Liver (tissue), 9 donors: ENCODE results near the gene SLC39A12. TPM values are rescaled to one million over a fixed set of nuclear protein-coding genes. Genes with fewer than 3 reads are reported as not detected.
"Not testable (repeated sequence)": the region's sequence is repeated elsewhere in the genome, so short reads cannot be mapped to it uniquely, and the experiment has no call there.

Experiments used
- DNase-seq: peaks from one replicate; pipeline ENCODE4 v3.0.0-alpha.2; 2017; ENCODE audit warnings: low spot score
- H3K27ac ChIP-seq, 2 donors: one replicate each; pipeline ENCODE4 v1.7.0; 2013; ENCODE audit warnings: inconsistent platforms in 2 of 2, low read length in 2 of 2, control low read depth in 1 of 2, low read depth in 1 of 2, mild to moderate bottlenecking in 1 of 2
- H3K27me3 ChIP-seq, 4 donors: one replicate each; pipeline versions ENCODE4 v1.6.1 to v1.7.0; 2013; ENCODE audit warnings: low read length in 3 of 4, inconsistent platforms in 1 of 4, mild to moderate bottlenecking in 1 of 4, moderate library complexity in 1 of 4; ENCODE audit not compliant: control insufficient read depth in 4 of 4, insufficient read depth in 4 of 4
- H3K36me3 ChIP-seq, 4 donors: one replicate each; pipeline versions ENCODE4 v1.6.1 to v1.7.0; 2013; ENCODE audit warnings: low read length in 3 of 4, mild to moderate bottlenecking in 3 of 4, low read depth in 1 of 4, moderate library complexity in 1 of 4; ENCODE audit not compliant: control insufficient read depth in 4 of 4, insufficient read depth in 3 of 4
- H3K4me1 ChIP-seq, 4 donors: one replicate each; pipeline versions ENCODE4 v1.6.1 to v1.7.0; 2013; ENCODE audit warnings: low read length in 3 of 4, mild to moderate bottlenecking in 3 of 4, moderate library complexity in 1 of 4; ENCODE audit not compliant: control insufficient read depth in 4 of 4, insufficient read depth in 4 of 4
- H3K4me3 ChIP-seq, 3 donors: one replicate each; pipeline versions ENCODE4 v1.6.1 to v1.7.0; 2013; ENCODE audit warnings: low read length in 3 of 3, control low read depth in 1 of 3, low read depth in 1 of 3, mild to moderate bottlenecking in 1 of 3
- H3K9ac ChIP-seq, 2 donors: one replicate each; pipeline ENCODE4 v1.7.0; 2013; ENCODE audit warnings: low read length in 2 of 2, mild to moderate bottlenecking in 2 of 2, moderate library complexity in 2 of 2, control low read depth in 1 of 2, low read depth in 1 of 2
- H3K9me3 ChIP-seq, 4 donors: one replicate each; pipeline versions ENCODE4 v1.6.1 to v1.7.0; 2013; ENCODE audit warnings: low read length in 3 of 4; ENCODE audit not compliant: control insufficient read depth in 4 of 4
- EGR1 ChIP-seq, 2 donors: IDR thresholded peaks; 2 replicates each; pipeline ENCODE4 v1.6.1; 2016 to 2018; ENCODE audit warnings: antibody characterized with exemption in 2 of 2, low read depth in 2 of 2
- FOXA1 ChIP-seq: IDR thresholded peaks from 2 replicates; pipeline ENCODE4 v1.6.1; 2016; ENCODE audit warnings: antibody characterized with exemption
- GABPA ChIP-seq, 2 donors: IDR thresholded peaks in 1 of 2; conservative IDR thresholded peaks in 1 of 2; 2 replicates each; pipeline ENCODE4 v1.6.1; 2016; ENCODE audit warnings: antibody characterized with exemption in 2 of 2, mild to moderate bottlenecking in 1 of 2, moderate library complexity in 1 of 2
- HNF4A ChIP-seq, 2 donors: conservative IDR thresholded peaks; 2 replicates each; pipeline ENCODE4 v1.6.1; 2016; ENCODE audit warnings: antibody characterized with exemption in 2 of 2, mild to moderate bottlenecking in 2 of 2
- HNF4G ChIP-seq: IDR thresholded peaks from 2 replicates; pipeline ENCODE4 v1.6.1; 2016; ENCODE audit warnings: antibody characterized with exemption
- JUND ChIP-seq, 2 donors: IDR thresholded peaks; 2 replicates each; pipeline ENCODE4 v1.6.1; 2016; ENCODE audit warnings: antibody characterized with exemption in 2 of 2
- MAX ChIP-seq: IDR thresholded peaks from 2 replicates; pipeline ENCODE4 v1.6.1; 2016; ENCODE audit warnings: antibody characterized with exemption
- NR2F2 ChIP-seq: IDR thresholded peaks from 2 replicates; pipeline ENCODE4 v1.6.1; 2016; ENCODE audit warnings: antibody characterized with exemption
- RXRA ChIP-seq, 2 donors: IDR thresholded peaks; 2 replicates each; pipeline ENCODE4 v1.6.1; 2017 to 2018; ENCODE audit warnings: antibody characterized with exemption in 2 of 2, mild to moderate bottlenecking in 1 of 2
- SP1 ChIP-seq: IDR thresholded peaks from 2 replicates; pipeline ENCODE4 v1.6.1; 2018; ENCODE audit warnings: antibody characterized with exemption, mild to moderate bottlenecking
- TAF1 ChIP-seq: conservative IDR thresholded peaks from 2 replicates; pipeline ENCODE4 v1.6.1; 2016; ENCODE audit warnings: antibody characterized with exemption, mild to moderate bottlenecking
- ZBTB33 ChIP-seq: IDR thresholded peaks from 2 replicates; pipeline ENCODE4 v1.6.1; 2016; ENCODE audit warnings: antibody characterized with exemption
- WGBS: extraction: QIAGEN DNeasy Blood & Tissue Kit; methylation state at CpG from one replicate; pipeline ENCODE4 v1.1.7; 2013; 5-methylcytosine and 5-hydroxymethylcytosine counted together
- polyA plus RNA-seq, 2 donors: library from polyadenylated mRNA; stranded (reverse) in 1 of 2; unstranded in 1 of 2; fragments of 200-250 nt in 1 of 2; fragments of >200 nt in 1 of 2; fragmentation: Nextera tagmentation in 1 of 2; extraction: Ambion mirVana in 1 of 2; gene quantifications; one replicate each; pipeline versions ENCODE4 v1.2.1 to v1.2.3, GENCODE V29; 2013 to 2015
- total RNA-seq, 2 donors: library from RNA; depleted of rRNA; stranded (reverse); fragments of >200 nt; gene quantifications; one replicate each; pipeline ENCODE4 v1.2.3, GENCODE V29; 2014
- TF ChIP-seq, protein P1 (sequence below): IDR thresholded peaks from 2 replicates; pipeline ENCODE4 v1.6.1; 2016; ENCODE audit warnings: antibody characterized with exemption, mild to moderate bottlenecking
- donor health status: healthy.
- donor health status: healthy.
- donor health status: healthy.
- donor health status: healthy.
- donor health status: healthy.

The SLC39A12 gene
- total and polyA plus RNA-seq, 4 donors: 0.05 to 0.08 TPM; not detected in 2

- DNase-seq: no peak
- TF ChIP-seq ZBTB33: no peak
- TF ChIP-seq RXRA (IDR thresholded peaks at IDR 0.05): no peak
- TF ChIP-seq HNF4A (conservative IDR thresholded peaks at IDR 0.05): no peak
- no peak for TF ChIP-seq JUND (IDR thresholded peaks at IDR 0.05)
- TF ChIP-seq TAF1: no peak
- no peak for TF ChIP-seq FOXA1
- TF ChIP-seq EGR1 (IDR thresholded peaks at IDR 0.05; ENCODE audit: low read depth in 2 of 2): no peak
- TF ChIP-seq GABPA (IDR thresholded peaks at IDR 0.05 in 1 of 2, conservative IDR thresholded peaks at IDR 0.05 in 1 of 2): no peak
- no peak for TF ChIP-seq SP1
- no peaks in the 10 kb centered on the region for H3K9me3 ChIP-seq
- H3K4me1 ChIP-seq: no peaks in the 10 kb centered on the region
- 84% methylated on average over 22 of the region's 22 CpGs for WGBS
- no peaks in the 10 kb centered on the region for H3K36me3 ChIP-seq
- H3K9ac ChIP-seq: no peak overlapping the region
- no peaks in the 10 kb centered on the region for H3K27me3 ChIP-seq
- H3K27ac ChIP-seq: no peak overlapping the region
- H3K4me3 ChIP-seq: no peak overlapping the region
Measured at GRCh38 chr10:17950726-17951125, 992 bp upstream of the SLC39A12 start.

DNA sequence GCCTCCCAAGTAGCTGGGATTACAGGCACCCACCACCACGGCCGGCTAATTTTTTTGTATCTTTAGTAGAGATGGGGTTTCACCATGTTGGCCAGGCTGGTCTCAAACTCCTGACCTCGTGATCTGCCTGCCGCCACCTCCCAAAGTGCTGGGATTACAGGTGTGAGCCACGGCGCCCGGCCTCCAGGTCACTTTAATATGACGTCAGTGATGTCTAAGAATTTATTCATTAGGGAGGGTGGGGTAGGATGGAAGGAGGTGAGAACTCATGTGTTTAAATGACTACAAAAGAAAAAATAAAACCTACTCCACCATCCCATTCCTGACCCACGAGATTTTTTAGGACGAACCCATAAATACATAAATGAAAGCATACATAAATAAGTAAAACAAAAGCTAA is 2.7 kb downstream of the SLC39A12 start:
- H3K36me3 ChIP-seq, DNase-seq, H3K27ac ChIP-seq, H3K9me3 ChIP-seq, H3K9ac ChIP-seq, H3K27me3 ChIP-seq, H3K4me3 ChIP-seq, H3K4me1 ChIP-seq: not testable (repeated sequence)
- 90% methylated on average over 10 of the region's 10 CpGs for WGBS

GRCh38 chr10:17954861-17955260 is 3.1 kb downstream of the SLC39A12 start:
- Histone ChIP-seq H3K27me3 (peaks cover 0 to 5% (median 0%) of the 10 kb centered on the region in 4 donors), H3K9ac (no peak overlapping the region), H3K27ac (no peak overlapping the region), H3K4me3 (no peak overlapping the region), H3K36me3 (no peaks in the 10 kb centered on the region), H3K4me1 (no peaks in the 10 kb centered on the region), H3K9me3 (no peaks in the 10 kb centered on the region)
- WGBS: 87% methylated on average over 2 of the region's 2 CpGs
- no peak for DNase-seq
- TF ChIP-seq FOXA1: no peak
- no peak for TF ChIP-seq GABPA (IDR thresholded peaks at IDR 0.05 in 1 of 2, conservative IDR thresholded peaks at IDR 0.05 in 1 of 2)
- no peak for TF ChIP-seq NR2F2
- no peak for TF ChIP-seq EGR1 (IDR thresholded peaks at IDR 0.05; ENCODE audit: low read depth in 2 of 2)
- no peak for TF ChIP-seq TAF1
- TF ChIP-seq MAX: no peak
- TF ChIP-seq HNF4G: no peak
- TF ChIP-seq, protein P1, sequence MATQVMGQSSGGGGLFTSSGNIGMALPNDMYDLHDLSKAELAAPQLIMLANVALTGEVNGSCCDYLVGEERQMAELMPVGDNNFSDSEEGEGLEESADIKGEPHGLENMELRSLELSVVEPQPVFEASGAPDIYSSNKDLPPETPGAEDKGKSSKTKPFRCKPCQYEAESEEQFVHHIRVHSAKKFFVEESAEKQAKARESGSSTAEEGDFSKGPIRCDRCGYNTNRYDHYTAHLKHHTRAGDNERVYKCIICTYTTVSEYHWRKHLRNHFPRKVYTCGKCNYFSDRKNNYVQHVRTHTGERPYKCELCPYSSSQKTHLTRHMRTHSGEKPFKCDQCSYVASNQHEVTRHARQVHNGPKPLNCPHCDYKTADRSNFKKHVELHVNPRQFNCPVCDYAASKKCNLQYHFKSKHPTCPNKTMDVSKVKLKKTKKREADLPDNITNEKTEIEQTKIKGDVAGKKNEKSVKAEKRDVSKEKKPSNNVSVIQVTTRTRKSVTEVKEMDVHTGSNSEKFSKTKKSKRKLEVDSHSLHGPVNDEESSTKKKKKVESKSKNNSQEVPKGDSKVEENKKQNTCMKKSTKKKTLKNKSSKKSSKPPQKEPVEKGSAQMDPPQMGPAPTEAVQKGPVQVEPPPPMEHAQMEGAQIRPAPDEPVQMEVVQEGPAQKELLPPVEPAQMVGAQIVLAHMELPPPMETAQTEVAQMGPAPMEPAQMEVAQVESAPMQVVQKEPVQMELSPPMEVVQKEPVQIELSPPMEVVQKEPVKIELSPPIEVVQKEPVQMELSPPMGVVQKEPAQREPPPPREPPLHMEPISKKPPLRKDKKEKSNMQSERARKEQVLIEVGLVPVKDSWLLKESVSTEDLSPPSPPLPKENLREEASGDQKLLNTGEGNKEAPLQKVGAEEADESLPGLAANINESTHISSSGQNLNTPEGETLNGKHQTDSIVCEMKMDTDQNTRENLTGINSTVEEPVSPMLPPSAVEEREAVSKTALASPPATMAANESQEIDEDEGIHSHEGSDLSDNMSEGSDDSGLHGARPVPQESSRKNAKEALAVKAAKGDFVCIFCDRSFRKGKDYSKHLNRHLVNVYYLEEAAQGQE: no peak
